ENCODE data around the gene PPP6R3. TPM values are rescaled to one million over a fixed set of nuclear protein-coding genes. Genes with fewer than 3 reads are reported as not detected.

The PPP6R3 gene
- total and polyA plus RNA-seq, 2 of the 13 experiments (the other 11 are each of a cell fraction or from before 2014, with no cell fraction given), result 41.2 to 83.4 TPM

- TF ChIP-seq ZXDC (CRISPR knock-in tag; IDR thresholded peaks at IDR 0.05) (peak; percentile 36; the same call in 1 of the 2 replicates), KAT2B (IDR thresholded peaks at IDR 0.05; ENCODE audit: borderline replicate concordance, low read depth, low read length) (no peak), ZNF563 (CRISPR knock-in tag; IDR thresholded peaks at IDR 0.05) (peak; percentile 50; the same call in 1 of the 2 replicates), ZSCAN31 (CRISPR knock-in tag; IDR thresholded peaks at IDR 0.05; ENCODE audit: low read depth) (peak; percentile 30; the same call in 1 of the 2 replicates), HOXA3 (CRISPR knock-in tag; IDR thresholded peaks at IDR 0.05) (peak; percentile 68), PLSCR1 (CRISPR knock-in tag; IDR thresholded peaks at IDR 0.05; ENCODE audit: borderline replicate concordance) (no peak), DDIT3 (CRISPR knock-in tag; IDR thresholded peaks at IDR 0.05) (no peak), MYC (CRISPR knock-in tag; IDR thresholded peaks at IDR 0.05; ENCODE audit: borderline replicate concordance) (peak; percentile 54), ZNF160 (CRISPR knock-in tag; IDR thresholded peaks at IDR 0.05) (peak; percentile 44; the same call in 1 of the 2 replicates), TFE3 (CRISPR knock-in tag; IDR thresholded peaks at IDR 0.05) (no peak), ZFY (CRISPR knock-in tag; IDR thresholded peaks at IDR 0.05) (peak; percentile 87), ZUFSP (CRISPR knock-in tag; IDR thresholded peaks at IDR 0.05; ENCODE audit: borderline replicate concordance) (no peak), ZNF484 (CRISPR knock-in tag; IDR thresholded peaks at IDR 0.05; ENCODE audit: borderline replicate concordance, low read depth) (no peak), RAD21 (CRISPR knock-in tag; IDR thresholded peaks at IDR 0.05) (peak; percentile 51; the same call in 1 of the 2 replicates), GTF3A (CRISPR knock-in tag; conservative IDR thresholded peaks at IDR 0.05) (no peak), RBM39 (IDR thresholded peaks at IDR 0.05; ENCODE audit: low read depth, low read length, poor library complexity, severe bottlenecking) (peak; percentile 19), PHF8 (CRISPR knock-in tag; IDR thresholded peaks at IDR 0.05) (peak; percentile 57; the same call in 1 of the 2 replicates), ZNF704 (CRISPR knock-in tag; IDR thresholded peaks at IDR 0.05; ENCODE audit: borderline replicate concordance) (no peak)
Measured at GRCh38 chr11:68460741-68461574, at the start of gene PPP6R3 (continued).
